GM19324 (cell line): Measurements from ENCODE around the gene PPDPF.
"Not testable (repeated sequence)": the region's sequence is repeated elsewhere in the genome, so short reads cannot be mapped to it uniquely, and the experiment has no call there.

Experiments used
- ATAC-seq: cut with Tn5 transposase; IDR thresholded peaks from one replicate; pipeline ENCODE4 v1.9.1; 2021; ENCODE audit warnings: mild to moderate bottlenecking, moderate library complexity; ENCODE audit not compliant: unreplicated experiment, low FRiP score

PPDPF gene

DNA sequence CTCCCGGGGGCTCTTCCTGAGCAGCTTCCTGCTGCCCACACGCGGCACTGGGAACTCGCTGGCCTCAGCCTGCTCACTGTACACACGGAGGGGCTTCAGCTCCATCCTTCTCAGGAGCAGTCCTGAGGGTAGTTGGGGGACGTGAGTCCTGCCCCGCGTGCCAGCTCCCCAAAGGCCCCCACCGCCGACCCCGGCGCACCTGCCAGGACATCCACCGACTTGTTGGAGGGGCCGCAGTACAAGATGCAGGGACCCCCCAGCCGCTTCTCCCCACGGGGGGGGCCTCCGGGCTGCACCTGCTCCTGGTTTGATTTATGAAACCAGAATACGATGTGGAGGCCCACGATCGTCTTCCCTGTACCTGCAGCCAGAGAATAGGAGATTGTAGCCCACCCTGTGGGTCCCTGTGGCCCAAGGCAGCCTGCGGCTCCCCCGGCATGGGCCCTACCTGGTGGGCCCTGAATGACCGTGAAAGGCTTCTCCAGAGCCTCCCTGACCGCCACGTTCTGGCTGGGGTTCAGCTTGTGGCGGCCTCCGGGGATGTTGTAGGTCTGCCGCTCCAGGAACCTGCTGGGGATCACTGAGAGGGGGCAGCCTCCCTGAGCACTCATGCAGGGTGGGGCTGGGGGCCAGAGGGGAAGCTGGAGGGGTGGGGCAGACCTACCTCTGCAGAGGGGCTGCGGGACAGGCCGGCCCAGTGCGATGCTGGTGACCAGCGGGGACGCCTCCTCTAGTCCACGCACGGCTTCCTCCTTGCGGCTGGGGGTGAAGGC lies 41.2 kb downstream of the PPDPF start:
- ATAC-seq = no peak

DNA sequence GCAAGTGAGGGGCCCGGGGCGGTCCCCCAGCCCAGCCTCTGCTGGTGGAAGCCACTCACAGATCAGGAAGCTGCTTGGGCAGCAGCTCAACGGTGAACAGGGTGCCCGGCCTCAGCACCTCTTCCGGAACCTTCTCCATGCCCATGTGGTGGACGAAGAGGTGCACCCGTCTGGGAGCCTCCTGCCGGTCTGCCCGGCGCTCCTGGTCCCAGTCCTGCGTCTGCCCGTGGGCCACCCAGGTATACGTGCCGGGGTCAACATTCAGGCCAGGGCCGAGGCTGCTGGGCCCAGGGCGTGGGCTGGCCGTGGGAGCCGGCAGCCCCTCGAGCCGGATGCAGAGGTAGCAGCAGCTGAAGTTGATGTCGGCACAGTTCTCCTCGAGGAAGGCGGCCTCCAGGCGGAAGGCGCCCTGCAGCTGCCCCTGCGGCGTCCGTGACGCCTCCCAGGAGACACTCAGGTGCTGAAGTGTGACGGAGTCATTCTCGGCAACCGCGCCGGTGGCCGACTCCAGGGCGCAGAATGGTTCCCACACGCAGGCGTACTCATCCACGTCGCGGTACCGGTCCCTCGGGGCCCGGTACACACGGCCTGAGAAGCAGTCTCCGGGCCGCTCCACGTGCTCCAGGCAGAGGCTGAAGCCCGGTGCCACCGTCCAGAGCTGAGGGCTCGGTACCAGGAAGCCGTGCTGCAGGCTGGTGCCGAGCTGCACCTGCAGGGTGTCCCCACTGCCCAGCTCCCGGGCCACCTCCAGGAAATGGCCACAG lies 42.1 kb downstream of the PPDPF start:
- peak; percentile 50 for ATAC-seq

DNA sequence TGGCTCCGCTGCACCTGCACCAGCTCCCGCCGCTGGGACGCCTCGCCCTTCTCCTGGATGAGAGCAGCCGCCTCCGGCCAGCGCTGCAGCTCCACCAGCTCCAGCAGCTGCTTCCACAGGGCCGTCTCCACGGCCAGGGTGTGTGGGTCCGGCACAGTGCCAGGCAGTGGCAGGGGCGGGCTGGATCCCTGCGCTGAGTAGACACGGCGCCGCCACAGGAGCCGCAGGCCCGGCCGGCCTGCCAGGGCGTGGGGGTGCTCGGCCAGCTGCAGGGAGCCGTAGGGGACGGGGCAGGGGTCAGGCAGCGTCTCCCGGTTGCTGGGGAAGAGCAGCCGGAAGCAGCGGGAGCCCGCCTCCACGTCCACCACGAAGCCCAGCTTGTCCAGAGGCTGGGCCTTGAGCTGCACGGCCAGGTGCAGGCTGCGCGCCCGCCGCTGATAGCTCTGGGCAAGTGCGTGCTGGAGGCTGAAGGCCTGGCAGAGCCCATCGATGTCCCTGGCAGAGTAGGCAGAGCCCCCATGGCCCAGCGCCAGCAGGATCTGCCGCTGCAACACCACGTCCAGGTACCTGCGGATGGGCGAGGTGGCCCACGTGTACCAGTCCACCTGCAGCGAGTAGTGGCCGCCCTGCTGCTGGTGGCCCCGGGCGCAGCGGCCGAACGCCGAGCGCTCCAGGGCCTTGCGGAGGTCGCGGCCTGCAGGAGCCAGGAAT lies 42.8 kb downstream of the PPDPF start:
- no peak for ATAC-seq

DNA sequence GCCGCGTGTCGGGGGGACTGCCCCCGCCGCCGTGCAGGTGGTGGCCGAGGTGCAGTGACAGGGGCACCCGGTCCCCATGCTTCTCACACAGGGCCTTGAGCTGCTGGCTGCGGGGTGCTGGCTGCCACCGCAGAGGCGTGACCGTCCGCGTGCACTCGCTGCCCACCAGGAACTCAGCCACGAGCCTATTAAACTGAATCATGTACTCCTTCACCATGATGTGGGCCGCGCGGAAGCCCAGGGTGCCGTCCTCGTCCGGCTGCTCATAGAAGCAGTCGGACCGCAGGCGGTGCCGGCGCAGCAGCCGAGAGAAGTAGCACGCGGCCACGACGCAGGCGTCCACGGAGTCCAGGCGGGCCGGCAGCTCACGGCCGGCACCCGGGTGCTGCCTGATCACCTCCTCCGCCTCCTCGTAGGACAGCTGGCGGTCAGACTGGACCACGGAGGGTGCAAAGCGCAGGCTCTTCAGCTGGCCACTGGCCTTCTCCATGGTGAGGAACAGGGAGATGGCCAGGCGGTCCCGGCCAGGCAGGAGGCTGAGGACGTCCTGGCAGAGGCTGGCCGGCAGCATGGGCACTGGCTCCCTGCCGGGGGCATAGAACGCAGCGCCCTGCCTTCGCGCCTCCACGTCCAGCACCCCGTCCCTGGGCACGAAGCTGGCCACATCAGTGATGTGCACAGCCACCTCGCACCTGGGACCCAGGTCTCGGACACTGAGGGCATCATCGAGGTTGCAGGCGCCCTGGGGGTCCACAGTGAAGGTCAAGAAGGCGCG lies 43.7 kb downstream of the PPDPF start:
- no peak for ATAC-seq

GRCh38 chr20:63565021-63565698 lies 44.6 kb downstream of the PPDPF start:
- ATAC-seq = no peak

GRCh38 chr20:63565699-63566335 lies 45.3 kb downstream of the PPDPF start:
- no peak for ATAC-seq

GRCh38 chr20:63566395-63567135 lies 46.0 kb downstream of the PPDPF start:
- no peak for ATAC-seq

- ATAC-seq = no peak
Observed at GRCh38 chr20:63567136-63567385, 46.5 kb downstream of the PPDPF start.

GRCh38 chr20:63567386-63568169 lies 47.0 kb downstream of the PPDPF start:
- no peak for ATAC-seq

DNA sequence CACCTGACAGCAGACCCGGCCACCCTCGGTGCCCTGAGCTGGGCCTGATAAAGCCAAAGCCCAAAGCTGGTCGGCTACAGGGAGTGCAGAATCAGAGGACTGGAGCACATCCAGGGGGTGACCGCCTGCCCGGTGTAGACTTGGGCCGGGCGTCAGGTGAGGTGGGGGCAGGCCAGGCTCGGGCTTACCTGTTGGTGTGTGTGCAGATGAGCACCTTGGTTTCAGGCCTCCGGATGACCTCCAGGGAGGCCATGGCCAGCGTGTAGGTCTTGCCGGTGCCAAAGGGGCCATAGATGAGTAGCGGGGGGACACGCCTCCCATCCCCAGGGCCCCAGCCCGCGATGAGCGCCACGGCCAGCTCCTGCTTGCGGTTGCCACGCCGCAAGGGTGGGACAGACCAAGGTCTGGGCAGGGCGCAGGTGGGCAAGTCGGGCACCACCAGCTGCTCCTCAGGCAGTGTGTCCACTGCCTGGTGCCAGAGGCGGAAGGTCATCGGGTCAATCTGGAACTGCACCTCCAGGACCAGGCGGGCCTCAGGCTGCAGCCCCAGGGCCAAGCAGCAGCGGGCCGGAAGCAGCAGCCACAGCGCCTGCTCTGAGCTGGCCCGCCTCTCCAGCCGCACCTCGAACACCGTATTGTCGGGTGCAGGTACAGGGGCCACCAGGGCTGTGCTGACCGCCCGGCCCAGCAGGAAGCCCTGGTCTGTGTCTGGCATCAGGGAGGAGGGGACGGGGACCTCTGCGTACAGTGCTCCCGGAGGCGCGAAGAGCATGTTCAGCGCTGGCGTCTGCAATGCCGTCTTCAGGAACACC lies 47.8 kb downstream of the PPDPF start:
- no peak for ATAC-seq

- ATAC-seq = no peak
Observed at GRCh38 chr20:63568986-63569949, 48.7 kb downstream of the PPDPF start.

GRCh38 chr20:63570281-63571086 lies 49.9 kb downstream of the PPDPF start:
- no peak for ATAC-seq

DNA sequence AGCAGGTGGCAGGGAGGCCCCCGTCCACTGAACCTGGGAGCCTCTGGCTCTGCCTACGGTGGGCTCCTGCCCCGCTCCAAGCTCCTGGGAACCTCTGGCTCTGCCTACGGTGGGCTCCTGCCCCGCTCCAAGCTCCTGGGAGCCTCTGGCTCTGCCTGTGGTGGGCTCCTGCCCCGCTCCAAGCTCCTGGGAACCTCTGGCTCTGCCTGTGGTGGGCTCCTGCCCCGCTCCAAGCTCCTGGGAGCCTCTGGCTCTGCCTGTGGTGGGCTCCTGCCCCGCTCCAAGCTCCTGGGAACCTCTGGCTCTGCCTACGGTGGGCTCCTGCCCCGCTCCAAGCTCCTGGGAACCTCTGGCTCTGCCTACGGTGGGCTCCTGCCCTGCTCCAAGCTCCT lies 50.5 kb downstream of the PPDPF start:
- not testable (repeated sequence) for ATAC-seq
